Measurements from ENCODE around the gene LHX2. TPM values are rescaled to one million over a fixed set of nuclear protein-coding genes. Genes with fewer than 3 reads are reported as not detected.

The LHX2 gene
- total and polyA plus RNA-seq, 2 of the 13 experiments (the other 11 are each of a cell fraction or from before 2014, with no cell fraction given), result not detected

DNA sequence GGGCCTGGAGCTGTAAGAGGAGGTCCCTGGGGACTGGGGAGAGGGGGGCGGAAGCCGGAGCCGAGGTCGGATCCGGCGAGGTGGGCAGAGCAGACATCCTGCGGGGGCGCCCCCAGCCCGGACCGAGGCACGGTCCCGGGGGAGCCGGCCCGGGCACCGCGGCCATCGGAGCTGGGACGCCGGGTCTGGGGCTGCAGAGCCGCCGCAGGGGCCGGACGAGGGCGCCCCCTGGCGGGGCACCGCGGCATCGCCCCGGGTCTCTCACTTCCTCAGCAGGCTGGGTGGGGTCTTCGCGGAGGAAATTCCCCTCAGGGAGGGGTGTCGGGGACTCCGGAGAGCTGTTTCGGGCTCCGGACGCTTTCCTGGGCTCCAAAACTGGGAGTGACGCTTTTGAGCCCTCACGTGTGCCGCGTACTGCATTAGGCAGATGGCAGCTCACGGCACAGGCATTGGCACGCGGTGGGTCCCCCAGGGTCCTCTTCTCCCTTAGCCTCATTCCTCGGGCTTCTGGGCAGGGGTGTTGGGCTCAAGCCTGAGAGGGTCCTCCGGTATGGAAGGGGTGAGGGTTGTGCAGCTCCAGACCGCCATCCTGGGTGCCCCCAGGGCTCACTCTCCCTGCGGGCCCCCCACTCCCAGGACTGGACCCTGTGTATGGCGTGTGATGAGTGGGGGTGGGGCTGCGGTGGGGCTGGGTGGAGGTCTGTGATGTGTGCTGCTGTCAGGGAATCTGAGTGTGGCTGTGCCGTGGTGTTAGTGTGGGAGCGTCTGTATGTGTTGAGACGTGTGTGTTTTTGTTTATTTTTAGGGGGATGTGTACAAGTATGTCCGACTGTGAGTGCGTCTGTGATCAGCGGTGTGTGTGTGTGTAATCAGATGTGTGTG lies 29.6 kb downstream of the LHX2 start (continued):
- 0 out of 2 replicates have a peak, but pooled peaks have one; percentile 33 for TF ChIP-seq MYC (CRISPR knock-in tag; IDR thresholded peaks at IDR 0.05; ENCODE audit: borderline replicate concordance)
- no peak for TF ChIP-seq ZNF709 (CRISPR knock-in tag; IDR thresholded peaks at IDR 0.05)
- TF ChIP-seq PBX3 (CRISPR knock-in tag; IDR thresholded peaks at IDR 0.05; ENCODE audit: borderline replicate concordance), result no peak
- TF ChIP-seq ZSCAN25 (CRISPR knock-in tag; IDR thresholded peaks at IDR 0.05), result no peak
- TF ChIP-seq CHCHD3 (CRISPR knock-in tag; IDR thresholded peaks at IDR 0.05), result no peak
- TF ChIP-seq, protein P1, sequence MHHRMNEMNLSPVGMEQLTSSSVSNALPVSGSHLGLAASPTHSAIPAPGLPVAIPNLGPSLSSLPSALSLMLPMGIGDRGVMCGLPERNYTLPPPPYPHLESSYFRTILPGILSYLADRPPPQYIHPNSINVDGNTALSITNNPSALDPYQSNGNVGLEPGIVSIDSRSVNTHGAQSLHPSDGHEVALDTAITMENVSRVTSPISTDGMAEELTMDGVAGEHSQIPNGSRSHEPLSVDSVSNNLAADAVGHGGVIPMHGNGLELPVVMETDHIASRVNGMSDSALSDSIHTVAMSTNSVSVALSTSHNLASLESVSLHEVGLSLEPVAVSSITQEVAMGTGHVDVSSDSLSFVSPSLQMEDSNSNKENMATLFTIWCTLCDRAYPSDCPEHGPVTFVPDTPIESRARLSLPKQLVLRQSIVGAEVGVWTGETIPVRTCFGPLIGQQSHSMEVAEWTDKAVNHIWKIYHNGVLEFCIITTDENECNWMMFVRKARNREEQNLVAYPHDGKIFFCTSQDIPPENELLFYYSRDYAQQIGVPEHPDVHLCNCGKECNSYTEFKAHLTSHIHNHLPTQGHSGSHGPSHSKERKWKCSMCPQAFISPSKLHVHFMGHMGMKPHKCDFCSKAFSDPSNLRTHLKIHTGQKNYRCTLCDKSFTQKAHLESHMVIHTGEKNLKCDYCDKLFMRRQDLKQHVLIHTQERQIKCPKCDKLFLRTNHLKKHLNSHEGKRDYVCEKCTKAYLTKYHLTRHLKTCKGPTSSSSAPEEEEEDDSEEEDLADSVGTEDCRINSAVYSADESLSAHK (CRISPR knock-in tag; IDR thresholded peaks at IDR 0.05; ENCODE audit: borderline replicate concordance), result no peak
- 0 out of 2 replicates have a peak, but pooled peaks have one; percentile 20 for TF ChIP-seq MAX (IDR thresholded peaks at IDR 0.05)
- TF ChIP-seq SMC3 (IDR thresholded peaks at IDR 0.05; ENCODE audit: low read length), result peak; percentile 15; the same call in 1 of the 2 replicates
- TF ChIP-seq, protein P2, sequence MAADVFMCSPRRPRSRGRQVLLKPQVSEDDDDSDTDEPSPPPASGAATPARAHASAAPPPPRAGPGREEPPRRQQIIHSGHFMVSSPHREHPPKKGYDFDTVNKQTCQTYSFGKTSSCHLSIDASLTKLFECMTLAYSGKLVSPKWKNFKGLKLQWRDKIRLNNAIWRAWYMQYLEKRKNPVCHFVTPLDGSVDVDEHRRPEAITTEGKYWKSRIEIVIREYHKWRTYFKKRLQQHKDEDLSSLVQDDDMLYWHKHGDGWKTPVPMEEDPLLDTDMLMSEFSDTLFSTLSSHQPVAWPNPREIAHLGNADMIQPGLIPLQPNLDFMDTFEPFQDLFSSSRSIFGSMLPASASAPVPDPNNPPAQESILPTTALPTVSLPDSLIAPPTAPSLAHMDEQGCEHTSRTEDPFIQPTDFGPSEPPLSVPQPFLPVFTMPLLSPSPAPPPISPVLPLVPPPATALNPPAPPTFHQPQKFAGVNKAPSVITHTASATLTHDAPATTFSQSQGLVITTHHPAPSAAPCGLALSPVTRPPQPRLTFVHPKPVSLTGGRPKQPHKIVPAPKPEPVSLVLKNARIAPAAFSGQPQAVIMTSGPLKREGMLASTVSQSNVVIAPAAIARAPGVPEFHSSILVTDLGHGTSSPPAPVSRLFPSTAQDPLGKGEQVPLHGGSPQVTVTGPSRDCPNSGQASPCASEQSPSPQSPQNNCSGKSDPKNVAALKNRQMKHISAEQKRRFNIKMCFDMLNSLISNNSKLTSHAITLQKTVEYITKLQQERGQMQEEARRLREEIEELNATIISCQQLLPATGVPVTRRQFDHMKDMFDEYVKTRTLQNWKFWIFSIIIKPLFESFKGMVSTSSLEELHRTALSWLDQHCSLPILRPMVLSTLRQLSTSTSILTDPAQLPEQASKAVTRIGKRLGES (CRISPR knock-in tag; IDR thresholded peaks at IDR 0.05; ENCODE audit: borderline replicate concordance), result no peak
- TF ChIP-seq SRSF9 (IDR thresholded peaks at IDR 0.05; ENCODE audit: borderline replicate concordance, insufficient read depth, low read depth, low read length, poor library complexity, severe bottlenecking), result no peak
- TF ChIP-seq ZNF766 (CRISPR knock-in tag; IDR thresholded peaks at IDR 0.05; ENCODE audit: borderline replicate concordance), result no peak
- TF ChIP-seq SOX6 (IDR thresholded peaks at IDR 0.05), result no peak
- no peak for TF ChIP-seq SOX6 (CRISPR knock-in tag; IDR thresholded peaks at IDR 0.05)
- TF ChIP-seq TBP (CRISPR knock-in tag; IDR thresholded peaks at IDR 0.05), result no peak
- TF ChIP-seq HOXA5 (CRISPR knock-in tag; IDR thresholded peaks at IDR 0.05), result no peak
- no peak for TF ChIP-seq PHF21A (CRISPR knock-in tag; IDR thresholded peaks at IDR 0.05)
- peak; percentile 88 for TF ChIP-seq RAD21 (CRISPR knock-in tag; IDR thresholded peaks at IDR 0.05)
- no peak for TF ChIP-seq MXI1 (IDR thresholded peaks at IDR 0.05; ENCODE audit: borderline replicate concordance, low read depth, low read length)
- TF ChIP-seq, protein P3, sequence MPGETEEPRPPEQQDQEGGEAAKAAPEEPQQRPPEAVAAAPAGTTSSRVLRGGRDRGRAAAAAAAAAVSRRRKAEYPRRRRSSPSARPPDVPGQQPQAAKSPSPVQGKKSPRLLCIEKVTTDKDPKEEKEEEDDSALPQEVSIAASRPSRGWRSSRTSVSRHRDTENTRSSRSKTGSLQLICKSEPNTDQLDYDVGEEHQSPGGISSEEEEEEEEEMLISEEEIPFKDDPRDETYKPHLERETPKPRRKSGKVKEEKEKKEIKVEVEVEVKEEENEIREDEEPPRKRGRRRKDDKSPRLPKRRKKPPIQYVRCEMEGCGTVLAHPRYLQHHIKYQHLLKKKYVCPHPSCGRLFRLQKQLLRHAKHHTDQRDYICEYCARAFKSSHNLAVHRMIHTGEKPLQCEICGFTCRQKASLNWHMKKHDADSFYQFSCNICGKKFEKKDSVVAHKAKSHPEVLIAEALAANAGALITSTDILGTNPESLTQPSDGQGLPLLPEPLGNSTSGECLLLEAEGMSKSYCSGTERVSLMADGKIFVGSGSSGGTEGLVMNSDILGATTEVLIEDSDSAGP (CRISPR knock-in tag; IDR thresholded peaks at IDR 0.05; ENCODE audit: borderline replicate concordance), result peak; percentile 20; the same call in 1 of the 2 replicates
- TF ChIP-seq ZNF235 (CRISPR knock-in tag; IDR thresholded peaks at IDR 0.05; ENCODE audit: borderline replicate concordance), result no peak
- TF ChIP-seq ZFP90 (CRISPR knock-in tag; IDR thresholded peaks at IDR 0.05; ENCODE audit: borderline replicate concordance), result no peak

Measured in HepG2 (cell line).